ENCODE measurements around the gene COL19A1.

The COL19A1 gene

DNA sequence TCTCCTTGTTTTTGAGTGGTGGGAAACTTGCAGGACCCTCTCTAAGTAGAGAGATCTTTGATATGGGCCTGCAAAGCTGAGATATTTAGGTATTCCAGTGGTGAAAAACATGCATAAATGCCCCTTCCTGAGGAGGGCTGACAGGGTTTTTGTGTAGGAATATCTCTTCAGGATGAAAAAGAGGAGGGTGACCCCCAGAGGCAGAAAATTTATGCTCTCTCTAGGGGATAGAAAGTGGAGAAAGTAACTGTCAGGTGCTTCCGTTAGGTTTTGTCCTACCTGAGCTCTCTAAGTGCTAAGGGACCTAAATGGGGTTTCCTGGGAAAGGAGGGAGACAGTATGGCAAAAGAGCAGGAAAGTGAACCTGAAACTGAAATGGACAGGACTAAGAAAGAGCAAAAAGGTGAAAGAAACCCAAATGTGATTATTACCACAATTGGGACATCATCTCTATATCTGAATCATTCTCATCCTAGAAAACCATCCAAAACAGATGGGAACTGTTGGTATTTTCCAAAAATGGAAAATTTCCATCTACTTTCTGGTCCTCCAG is 2.0 kb downstream of the COL19A1 start:
- no peak for DNase-seq (ENCODE audit: low read depth, low spot score)
- Histone ChIP-seq H3K36me3 (ENCODE audit: insufficient read depth, low read length) (peaks cover 3% of the 10 kb centered on the region; the same call in 1 of the 2 replicates), H3K9ac (ENCODE audit: insufficient read length) (no peak overlapping the region), H3K4me3 (peak overlapping the region; percentile 86), H3K9me3 (ENCODE audit: low read depth, low read length) (no peaks in the 10 kb centered on the region), H3K27ac (peak overlapping the region; percentile 61)
- TF ChIP-seq FOXP2 (optimal IDR thresholded peaks at IDR 0.05; ENCODE audit: control extremely low read depth, extremely low read length, insufficient read depth) (no peak), EZH2 (IDR thresholded peaks at IDR 0.05) (no peak), POLR2AphosphoS5 (IDR thresholded peaks at IDR 0.05; ENCODE audit: borderline replicate concordance, low read depth, low read length) (no peak)

DNA sequence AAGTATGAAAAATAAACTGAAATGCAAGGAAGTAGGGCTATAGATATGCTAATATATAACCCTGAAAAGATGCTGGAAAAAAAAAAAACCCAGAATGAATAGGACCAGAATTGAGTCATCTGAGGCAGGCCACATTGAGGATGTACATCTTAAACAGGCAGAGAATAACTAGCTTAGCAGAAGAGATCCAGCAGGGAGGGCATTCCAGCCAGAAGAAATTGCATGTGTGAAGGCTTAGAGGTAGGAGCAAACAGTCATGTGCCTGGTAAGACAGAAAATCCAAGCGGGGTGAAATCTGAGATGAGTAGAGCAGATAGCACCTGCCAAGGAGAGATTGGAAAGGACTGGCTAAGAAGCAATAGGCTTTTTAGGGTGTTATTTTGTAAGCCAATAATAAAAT is 2.6 kb downstream of the COL19A1 start:
- DNase-seq (ENCODE audit: low read depth, low spot score): no peak
- H3K9me3 ChIP-seq (ENCODE audit: low read depth, low read length): no peaks in the 10 kb centered on the region
- H3K27ac ChIP-seq: peak overlapping the region; percentile 61
- peak overlapping the region; percentile 86; the same call in 1 of the 2 replicates for H3K4me3 ChIP-seq
- H3K36me3 ChIP-seq (ENCODE audit: insufficient read depth, low read length): peaks cover 3% of the 10 kb centered on the region; the same call in 1 of the 2 replicates
- TF ChIP-seq POLR2AphosphoS5 (IDR thresholded peaks at IDR 0.05; ENCODE audit: borderline replicate concordance, low read depth, low read length) (no peak), FOXP2 (optimal IDR thresholded peaks at IDR 0.05; ENCODE audit: control extremely low read depth, extremely low read length, insufficient read depth) (no peak), EZH2 (IDR thresholded peaks at IDR 0.05) (no peak)
- no peak overlapping the region for H3K9ac ChIP-seq (ENCODE audit: insufficient read length)

DNA sequence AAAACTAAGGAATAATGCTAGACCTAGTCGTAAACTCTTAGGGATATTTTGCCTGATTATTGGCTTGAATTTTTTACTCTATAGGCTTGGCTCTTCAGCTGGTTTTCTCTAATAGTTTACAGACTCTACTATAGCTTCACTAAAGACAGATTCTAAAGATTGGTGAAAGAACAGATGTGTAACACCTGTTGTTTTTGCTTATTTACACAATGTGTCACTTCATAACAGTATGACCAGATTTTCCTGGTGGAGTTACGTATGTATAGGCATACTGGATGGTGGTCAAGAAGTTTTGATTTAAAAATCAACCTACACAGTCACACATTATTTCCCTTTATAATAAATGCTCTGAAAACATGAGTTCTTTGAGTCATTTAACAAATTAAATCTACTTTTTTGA is 4.8 kb downstream of the COL19A1 start:
- Histone ChIP-seq H3K4me3 (no peak overlapping the region), H3K9me3 (ENCODE audit: low read depth, low read length) (no peaks in the 10 kb centered on the region), H3K9ac (ENCODE audit: insufficient read length) (no peak overlapping the region), H3K36me3 (ENCODE audit: insufficient read depth, low read length) (peaks cover 3% of the 10 kb centered on the region; the same call in 1 of the 2 replicates), H3K27ac (0 out of 2 replicates have a peak overlapping the region, but pooled peaks have one; percentile 38)
- no peak for DNase-seq (ENCODE audit: low read depth, low spot score)
- no peak for TF ChIP-seq FOXP2 (optimal IDR thresholded peaks at IDR 0.05; ENCODE audit: control extremely low read depth, extremely low read length, insufficient read depth)
- TF ChIP-seq POLR2AphosphoS5 (IDR thresholded peaks at IDR 0.05; ENCODE audit: borderline replicate concordance, low read depth, low read length): no peak
- TF ChIP-seq EZH2 (IDR thresholded peaks at IDR 0.05): no peak

DNA sequence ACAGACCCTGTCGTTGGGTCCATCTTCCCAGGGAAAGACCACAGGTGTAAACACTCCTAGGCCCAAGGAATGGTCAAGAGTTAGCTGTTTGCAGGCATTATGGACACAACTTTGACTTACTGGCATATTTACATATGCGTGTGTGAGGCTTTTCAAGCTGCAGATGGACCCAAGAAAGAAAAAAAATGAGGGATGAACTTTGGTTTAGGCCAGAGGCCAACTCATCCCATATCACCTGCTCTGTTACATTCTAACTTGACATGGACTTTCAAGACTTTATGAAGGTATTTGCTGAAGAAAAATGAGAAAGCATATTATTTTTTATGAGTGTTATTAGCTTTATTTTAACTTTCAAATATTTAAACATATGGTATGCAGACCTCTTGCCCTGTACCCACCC is 6.9 kb downstream of the COL19A1 start:
- Histone ChIP-seq H3K27ac (no peak overlapping the region), H3K36me3 (ENCODE audit: insufficient read depth, low read length) (peaks cover 3% of the 10 kb centered on the region; the same call in 1 of the 2 replicates), H3K9ac (ENCODE audit: insufficient read length) (no peak overlapping the region), H3K4me3 (no peak overlapping the region), H3K9me3 (ENCODE audit: low read depth, low read length) (no peaks in the 10 kb centered on the region)
- DNase-seq (ENCODE audit: low read depth, low spot score): no peak
- TF ChIP-seq FOXP2 (optimal IDR thresholded peaks at IDR 0.05; ENCODE audit: control extremely low read depth, extremely low read length, insufficient read depth) (no peak), EZH2 (IDR thresholded peaks at IDR 0.05) (no peak), POLR2AphosphoS5 (IDR thresholded peaks at IDR 0.05; ENCODE audit: borderline replicate concordance, low read depth, low read length) (no peak)

DNA sequence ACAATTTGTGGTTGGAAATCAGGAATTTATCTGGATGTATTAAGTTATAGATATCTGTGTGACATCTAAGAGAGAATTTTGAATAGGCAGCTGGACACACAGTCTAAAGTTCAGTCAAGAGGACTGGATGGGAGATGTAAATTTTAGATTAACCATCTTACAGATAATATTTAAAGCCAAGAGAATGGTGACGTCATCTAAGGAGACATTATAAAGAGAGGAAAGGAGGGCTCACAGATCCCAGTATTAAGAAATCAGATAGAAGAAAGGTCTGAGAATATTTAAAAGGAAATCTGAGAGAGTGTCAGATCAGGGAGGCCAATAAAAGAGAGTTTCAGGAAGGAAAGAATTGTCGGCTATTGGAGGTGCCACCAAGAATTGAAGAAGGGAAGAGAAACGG is 9.4 kb downstream of the COL19A1 start:
- Histone ChIP-seq H3K4me3 (no peak overlapping the region), H3K27ac (peak overlapping the region; percentile 94), H3K9ac (ENCODE audit: insufficient read length) (no peak overlapping the region), H3K9me3 (ENCODE audit: low read depth, low read length) (no peaks in the 10 kb centered on the region), H3K36me3 (ENCODE audit: insufficient read depth, low read length) (peaks cover 11% of the 10 kb centered on the region; the same call in 1 of the 2 replicates)
- DNase-seq (ENCODE audit: low read depth, low spot score): no peak
- TF ChIP-seq EZH2 (IDR thresholded peaks at IDR 0.05) (no peak), FOXP2 (optimal IDR thresholded peaks at IDR 0.05; ENCODE audit: control extremely low read depth, extremely low read length, insufficient read depth) (no peak), POLR2AphosphoS5 (IDR thresholded peaks at IDR 0.05; ENCODE audit: borderline replicate concordance, low read depth, low read length) (no peak)

DNA sequence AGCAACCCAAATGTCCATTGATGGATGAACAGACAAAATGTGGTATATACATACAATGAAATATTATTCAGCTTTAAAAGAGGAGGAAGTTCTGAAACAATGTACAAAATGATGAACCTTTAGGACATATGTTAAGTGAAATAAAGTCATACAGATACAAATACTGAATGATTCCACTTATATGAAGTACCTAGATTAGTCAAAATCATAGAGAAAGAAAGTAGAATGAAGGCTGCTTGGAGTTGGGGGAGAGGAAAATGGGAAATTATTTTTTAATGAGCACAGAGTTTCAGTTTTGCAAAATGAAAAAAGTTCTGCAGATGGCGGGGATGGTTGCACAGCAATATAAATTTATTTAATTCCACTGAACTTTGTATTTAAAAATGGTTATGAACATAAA is 12.4 kb downstream of the COL19A1 start:
- Histone ChIP-seq H3K9ac (ENCODE audit: insufficient read length) (no peak overlapping the region), H3K27ac (peak overlapping the region; percentile 49; the same call in 1 of the 2 replicates), H3K9me3 (ENCODE audit: low read depth, low read length) (no peaks in the 10 kb centered on the region), H3K36me3 (ENCODE audit: insufficient read depth, low read length) (peaks cover 9% of the 10 kb centered on the region; the same call in 1 of the 2 replicates), H3K4me3 (no peak overlapping the region)
- TF ChIP-seq FOXP2 (optimal IDR thresholded peaks at IDR 0.05; ENCODE audit: control extremely low read depth, extremely low read length, insufficient read depth) (no peak), POLR2AphosphoS5 (IDR thresholded peaks at IDR 0.05; ENCODE audit: borderline replicate concordance, low read depth, low read length) (no peak)
- no peak for DNase-seq (ENCODE audit: low read depth, low spot score)

DNA sequence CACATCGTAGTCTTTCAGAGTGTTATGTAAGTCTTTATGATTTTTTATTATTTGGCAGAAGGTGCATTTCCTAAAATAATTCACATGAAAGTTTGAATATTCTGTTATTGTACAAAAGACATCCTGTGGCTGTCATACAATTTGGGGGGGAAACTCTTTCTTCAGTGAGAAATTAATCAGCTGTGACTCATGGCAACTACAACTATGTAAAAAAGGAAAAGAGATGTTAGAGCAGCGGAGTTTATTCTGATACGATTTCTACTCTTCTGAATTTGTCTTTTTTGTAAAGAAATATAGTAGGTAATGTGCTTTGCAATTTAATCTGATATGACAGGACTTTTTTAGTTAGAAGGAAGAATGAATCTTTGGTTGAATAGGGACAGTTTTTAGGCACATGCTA is 14.2 kb downstream of the COL19A1 start:
- Histone ChIP-seq H3K9me3 (ENCODE audit: low read depth, low read length) (no peaks in the 10 kb centered on the region), H3K27ac (peak overlapping the region; percentile 61; the same call in 1 of the 2 replicates), H3K9ac (ENCODE audit: insufficient read length) (no peak overlapping the region), H3K36me3 (ENCODE audit: insufficient read depth, low read length) (peaks cover 12% of the 10 kb centered on the region; the same call in 1 of the 2 replicates), H3K4me3 (no peak overlapping the region)
- TF ChIP-seq FOXP2 (optimal IDR thresholded peaks at IDR 0.05; ENCODE audit: control extremely low read depth, extremely low read length, insufficient read depth): no peak
- no peak for TF ChIP-seq EZH2 (IDR thresholded peaks at IDR 0.05)
- TF ChIP-seq POLR2AphosphoS5 (IDR thresholded peaks at IDR 0.05; ENCODE audit: borderline replicate concordance, low read depth, low read length): no peak
- DNase-seq (ENCODE audit: low read depth, low spot score): no peak

DNA sequence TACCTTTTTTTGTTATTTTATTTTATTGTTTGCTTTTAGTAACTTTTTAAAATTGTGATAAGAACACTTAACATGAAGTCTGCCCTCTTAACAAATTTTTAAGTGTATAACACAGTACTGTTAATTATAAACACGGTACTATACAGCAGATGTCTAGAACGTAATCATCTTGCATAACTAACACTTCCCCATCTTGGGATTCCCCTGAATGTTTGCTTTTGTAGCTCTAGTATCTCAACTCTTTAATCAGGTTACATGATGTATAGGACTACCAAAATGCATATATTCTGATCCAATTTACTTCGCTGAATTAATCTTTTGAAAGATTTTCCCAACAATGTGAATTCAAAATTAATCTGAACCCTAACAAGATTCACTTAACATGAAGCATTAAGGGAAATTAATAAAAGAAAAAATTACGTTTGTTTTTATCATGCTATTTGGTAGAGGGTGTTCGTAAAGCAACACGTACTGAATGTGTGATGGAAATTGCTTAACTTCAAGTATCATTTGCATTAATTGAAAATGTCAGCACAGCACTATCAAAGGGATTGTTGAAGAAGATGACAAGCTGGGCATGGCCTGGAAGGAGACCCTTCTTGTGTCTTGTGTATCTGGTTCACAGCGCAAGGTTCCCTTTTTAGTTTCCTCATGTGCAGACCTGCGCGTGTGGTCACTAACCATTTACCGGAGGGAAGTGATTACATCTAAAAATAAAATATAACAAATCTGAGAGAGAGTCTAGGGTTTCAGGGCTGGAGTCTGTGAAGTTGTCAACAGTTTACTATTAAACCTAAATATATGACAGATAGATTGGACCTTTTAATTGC is 15.2 kb downstream of the COL19A1 start:
- H3K36me3 ChIP-seq (ENCODE audit: insufficient read depth, low read length): peaks cover 14% of the 10 kb centered on the region; the same call in 1 of the 2 replicates
- H3K4me3 ChIP-seq: no peak overlapping the region
- no peaks in the 10 kb centered on the region for H3K9me3 ChIP-seq (ENCODE audit: low read depth, low read length)
- H3K9ac ChIP-seq (ENCODE audit: insufficient read length): peak overlapping the region; percentile 1
- DNase-seq (ENCODE audit: low read depth, low spot score): no peak
- TF ChIP-seq POLR2AphosphoS5 (IDR thresholded peaks at IDR 0.05; ENCODE audit: borderline replicate concordance, low read depth, low read length) (no peak), FOXP2 (optimal IDR thresholded peaks at IDR 0.05; ENCODE audit: control extremely low read depth, extremely low read length, insufficient read depth) (no peak), EZH2 (IDR thresholded peaks at IDR 0.05) (no peak)
- H3K27ac ChIP-seq: no peak overlapping the region
